HG03095 (cell line): ENCODE measurements around the gene REC8.

ENCODE experiments used
- ATAC-seq: cut with Tn5 transposase; IDR thresholded peaks from one replicate; pipeline ENCODE4 v1.9.1; 2021; ENCODE audit warnings: moderate library complexity; ENCODE audit not compliant: unreplicated experiment

Gene REC8

GRCh38 chr14:24138396-24139271 is 33.2 kb upstream of the REC8 start:
- no peak for ATAC-seq

DNA sequence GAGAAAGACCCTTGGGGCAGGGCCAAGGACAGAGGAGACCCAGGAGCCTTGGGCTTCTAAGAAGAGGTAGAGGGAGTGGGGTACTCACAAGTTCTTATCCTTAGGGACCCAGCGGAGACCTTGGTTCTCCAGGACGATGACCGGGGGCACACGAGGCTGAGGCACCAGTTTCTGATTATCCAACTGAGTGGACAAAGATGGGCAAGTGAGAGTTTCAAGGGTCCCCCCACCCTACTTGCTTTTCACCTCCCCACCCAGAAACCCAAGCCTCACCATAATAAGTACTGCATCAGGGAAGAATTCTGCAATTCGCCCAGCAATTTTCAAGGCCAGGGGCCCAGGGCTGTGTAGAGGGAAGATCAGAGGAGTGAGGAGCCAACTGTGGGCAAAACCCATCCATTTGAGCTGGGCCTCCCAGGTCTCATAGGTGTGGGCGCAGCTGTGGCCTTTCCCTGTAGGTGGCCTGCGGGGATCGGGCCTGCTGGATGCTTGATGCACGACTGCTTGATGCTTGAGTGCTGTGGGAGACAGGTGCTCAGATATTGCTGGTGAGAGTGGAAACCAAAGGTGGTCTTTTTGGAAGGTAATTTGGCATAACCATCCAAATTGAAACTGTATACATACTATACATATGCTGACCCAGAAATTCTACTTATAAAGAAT is 32.5 kb upstream of the REC8 start:
- no peak for ATAC-seq

DNA sequence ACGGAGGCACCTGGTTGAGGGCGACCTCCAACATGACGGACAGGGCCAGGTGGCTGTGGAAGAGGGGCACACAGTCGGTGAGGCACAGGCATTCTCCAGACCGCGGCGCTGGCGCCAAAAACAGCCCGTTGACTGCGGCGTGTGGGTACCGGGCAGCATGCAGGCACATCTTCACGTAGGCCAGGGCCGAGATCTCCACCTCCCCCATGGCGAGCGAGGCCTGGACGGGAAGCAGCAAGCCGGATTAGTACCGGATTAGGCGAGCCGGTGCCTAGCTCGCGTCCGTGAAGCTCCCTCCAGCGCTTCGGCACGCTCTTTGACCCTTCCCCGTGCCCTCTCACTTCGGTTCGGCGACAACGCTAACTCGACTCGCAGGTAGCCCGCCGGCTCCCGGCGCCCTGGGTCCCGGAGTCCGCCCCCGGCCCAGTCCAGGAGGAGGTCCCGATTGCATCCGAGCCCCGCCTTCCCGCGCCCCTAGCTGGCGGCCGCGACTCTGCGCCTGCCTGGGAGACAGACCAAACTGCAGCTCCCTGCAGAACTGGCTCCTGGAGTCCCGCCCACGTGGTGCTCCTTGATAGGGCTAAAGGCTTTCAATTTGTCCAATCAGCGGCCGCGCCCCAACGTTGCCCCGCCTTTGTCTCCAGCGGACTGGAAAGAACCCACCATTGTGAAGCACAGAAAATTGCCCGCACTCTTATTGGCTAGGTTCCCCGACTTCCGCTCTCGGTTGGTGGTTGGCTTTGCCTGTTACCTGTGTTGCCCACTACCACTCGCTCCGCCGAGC is 30.6 kb upstream of the REC8 start, which contains the start of gene EMC9:
TSS of gene EMC9 (minus strand) at position 495 of the 784 bp plus-strand sequence. CDS start at position 208, 287 bp downstream.
- peak; percentile 82 for ATAC-seq

DNA sequence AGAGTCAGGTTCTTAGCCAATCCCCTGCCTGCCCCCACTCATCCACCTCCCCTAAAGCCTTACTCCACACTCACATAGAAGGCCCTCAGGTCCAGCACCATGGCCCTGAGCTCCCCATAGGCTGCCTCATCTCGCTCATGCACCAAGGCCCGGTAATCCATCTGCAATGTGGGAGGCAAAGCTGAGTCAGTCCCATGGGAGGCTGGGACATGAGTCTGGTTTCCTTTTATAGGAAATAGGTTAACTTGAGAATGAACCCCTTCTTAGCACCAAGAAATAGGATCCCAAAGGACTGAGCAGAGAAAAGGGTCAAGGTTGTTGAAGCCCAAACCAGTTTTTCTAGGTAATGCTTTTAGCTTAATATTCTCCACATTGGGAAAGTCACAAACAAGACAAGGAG is 28.4 kb upstream of the REC8 start:
- no peak for ATAC-seq

DNA sequence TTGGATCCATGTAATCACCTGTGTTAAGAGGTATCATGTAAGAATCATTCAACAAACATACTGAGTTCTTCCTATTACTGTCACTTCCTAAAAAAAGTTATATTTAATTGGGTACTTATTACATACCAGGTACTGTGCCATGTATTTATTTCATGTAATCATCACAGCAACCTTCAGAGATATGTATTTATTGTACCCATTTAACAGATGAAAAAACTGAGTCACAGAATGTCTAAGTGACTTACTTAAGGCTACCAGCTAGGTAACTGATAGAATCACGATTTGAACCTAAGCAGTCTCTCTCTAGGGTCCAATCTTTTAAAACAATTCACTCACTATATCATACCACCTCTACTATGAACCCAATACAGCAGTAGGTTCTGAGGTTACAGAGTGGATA is 27.4 kb upstream of the REC8 start:
- no peak for ATAC-seq

- ATAC-seq = no peak
These were observed 26.7 kb upstream of the REC8 start for GRCh38 chr14:24145219-24145618.

DNA sequence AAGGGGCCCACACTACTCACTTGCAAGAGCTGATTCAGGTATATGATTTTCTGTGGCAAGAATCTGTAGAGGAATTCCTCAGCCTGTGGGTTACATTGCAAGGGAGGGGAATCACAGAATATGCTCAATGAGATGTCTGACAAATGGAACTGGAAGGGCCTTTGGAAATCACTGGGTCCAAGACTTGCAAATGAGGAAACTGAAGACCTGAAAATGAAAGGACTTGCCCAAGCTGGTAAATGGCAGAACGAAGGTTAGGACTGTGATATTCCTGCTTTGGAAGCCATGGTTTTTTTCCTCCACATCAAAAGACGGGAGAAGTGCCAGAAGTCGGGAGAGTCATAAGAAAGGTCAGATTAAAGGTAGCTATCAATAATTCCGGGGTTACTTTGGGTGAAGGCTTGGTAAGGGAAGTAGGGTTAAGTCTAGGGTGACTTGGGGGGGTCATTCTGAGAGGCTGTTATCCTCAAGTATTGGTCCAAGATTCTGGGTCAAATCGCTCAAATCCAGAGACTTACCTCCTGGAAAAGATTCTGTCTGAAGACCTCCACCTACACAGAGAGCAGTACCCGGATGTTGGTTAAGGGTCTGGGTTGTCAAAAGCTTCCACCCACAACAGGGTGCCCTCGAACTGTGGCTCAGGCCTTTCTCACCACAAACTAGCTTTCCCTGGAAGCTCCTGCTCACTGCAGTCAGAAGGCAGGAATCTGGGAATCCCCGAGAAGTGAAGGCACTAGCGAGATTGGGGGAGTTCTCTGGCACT is 26.0 kb upstream of the REC8 start:
- no peak for ATAC-seq

- ATAC-seq = peak; percentile 61
These were observed 25.4 kb upstream of the REC8 start, which contains the start of gene PSME2 for GRCh38 chr14:24146453-24146977. Gene PSME2, minus strand, starts transcription at chr14:24146610. Its CDS starts 29 bp downstream, at chr14:24146581.

GRCh38 chr14:24146978-24147760 is 24.7 kb upstream of the REC8 start, which contains the start of gene RNF31:
Gene RNF31, plus strand, starts transcription at chr14:24147498. Its CDS starts 201 bp downstream, at chr14:24147699.
- peak; percentile 87 for ATAC-seq

GRCh38 chr14:24147761-24148428 is 24.0 kb upstream of the REC8 start:
- ATAC-seq = no peak

DNA sequence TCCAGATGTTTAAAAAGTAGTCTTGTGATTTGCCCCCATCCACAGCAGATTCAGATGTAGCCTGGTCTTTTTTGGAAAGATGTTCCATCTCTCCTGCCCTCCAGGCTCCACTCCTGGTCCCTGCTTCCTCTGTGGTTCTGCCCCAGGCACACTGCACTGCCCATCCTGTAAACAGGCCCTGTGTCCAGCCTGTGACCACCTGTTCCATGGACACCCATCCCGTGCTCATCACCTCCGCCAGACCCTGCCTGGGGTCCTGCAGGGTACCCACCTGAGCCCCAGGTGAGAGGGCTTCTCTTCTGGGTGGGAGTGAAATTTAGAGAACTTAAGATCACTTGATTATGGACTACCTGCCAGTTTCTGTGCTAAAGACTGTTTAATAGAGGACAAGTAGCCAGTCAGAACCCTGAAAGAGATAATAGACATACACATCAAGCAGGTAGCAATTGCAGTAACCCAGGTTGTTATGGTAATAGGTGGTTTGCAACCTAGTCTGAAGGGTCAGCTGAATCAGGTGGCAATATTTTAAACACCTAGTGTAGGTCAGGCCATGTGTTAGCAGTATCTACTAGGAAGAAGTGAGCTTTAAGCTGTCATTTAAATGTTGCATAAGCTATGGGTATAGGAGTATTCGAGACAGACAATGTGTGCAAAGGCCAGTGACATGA is 22.4 kb upstream of the REC8 start:
- no peak for ATAC-seq

GRCh38 chr14:24150061-24150460 is 21.8 kb upstream of the REC8 start:
- no peak for ATAC-seq

GRCh38 chr14:24150567-24150966 is 21.3 kb upstream of the REC8 start:
- ATAC-seq = no peak

- ATAC-seq = no peak
These were observed 20.9 kb upstream of the REC8 start for GRCh38 chr14:24150993-24151392.

DNA sequence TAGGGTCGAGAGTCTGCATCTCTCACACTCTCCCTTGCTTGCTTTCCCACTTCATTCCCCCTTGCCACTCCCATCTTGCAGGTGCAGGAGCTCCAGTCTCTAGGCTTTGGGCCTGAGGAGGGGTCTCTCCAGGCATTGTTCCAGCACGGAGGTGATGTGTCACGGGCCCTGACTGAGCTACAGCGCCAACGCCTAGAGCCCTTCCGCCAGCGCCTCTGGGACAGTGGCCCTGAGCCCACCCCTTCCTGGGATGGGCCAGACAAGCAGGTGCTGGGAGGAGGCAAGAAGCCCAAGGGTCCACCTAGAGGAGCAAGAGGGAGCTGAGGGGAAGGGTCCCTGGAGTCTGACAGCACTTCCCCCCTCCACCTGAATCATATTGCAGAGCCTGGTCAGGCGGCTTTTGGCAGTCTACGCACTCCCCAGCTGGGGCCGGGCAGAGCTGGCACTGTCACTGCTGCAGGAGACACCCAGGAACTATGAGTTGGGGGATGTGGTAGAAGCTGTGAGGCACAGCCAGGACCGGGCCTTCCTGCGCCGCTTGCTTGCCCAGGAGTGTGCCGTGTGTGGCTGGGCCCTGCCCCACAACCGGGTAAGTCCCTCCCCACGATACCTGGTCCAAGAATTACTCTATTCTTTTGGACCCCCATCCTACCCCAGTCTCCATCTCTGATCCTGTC is 20.3 kb upstream of the REC8 start:
- no peak for ATAC-seq

- ATAC-seq = no peak
These were observed 16.8 kb upstream of the REC8 start for GRCh38 chr14:24155100-24155499.

DNA sequence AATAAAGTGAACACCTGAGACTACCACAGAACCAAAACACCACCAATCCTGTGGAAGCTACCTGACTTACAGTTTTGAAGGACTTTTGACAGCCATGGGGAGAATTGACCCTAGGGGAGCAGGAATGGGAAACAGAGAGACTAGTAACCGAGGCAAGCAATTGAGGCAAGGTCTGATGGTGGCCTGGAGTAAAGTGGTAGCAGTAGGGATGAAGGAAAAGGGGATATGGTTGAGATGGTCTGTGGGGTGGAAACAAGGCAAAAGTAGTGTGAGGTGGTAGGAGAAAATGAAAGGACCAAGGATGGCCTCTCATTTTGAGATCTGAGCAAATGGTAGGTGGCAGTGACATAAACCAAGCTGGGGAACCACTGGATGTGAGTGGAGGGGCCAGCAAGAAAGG is 15.0 kb upstream of the REC8 start:
- ATAC-seq = no peak

DNA sequence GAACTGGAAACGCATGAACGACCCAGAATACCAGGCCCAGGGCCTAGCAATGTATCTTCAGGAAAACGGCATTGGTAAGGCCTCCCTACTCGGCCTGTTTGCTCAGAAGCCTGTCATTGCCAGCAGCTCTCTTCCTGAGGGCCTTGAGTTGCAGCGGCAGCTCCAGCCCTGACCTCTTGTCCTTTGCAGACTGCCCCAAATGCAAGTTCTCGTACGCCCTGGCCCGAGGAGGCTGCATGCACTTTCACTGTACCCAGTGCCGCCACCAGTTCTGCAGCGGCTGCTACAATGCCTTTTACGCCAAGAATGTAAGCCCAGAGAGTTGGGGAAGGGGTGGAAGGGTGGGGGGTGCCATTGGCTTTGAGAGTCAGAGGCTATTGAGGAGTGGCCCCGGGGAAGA is 14.5 kb upstream of the REC8 start:
- ATAC-seq = no peak
